ENCODE results near the gene SEC31B.

SEC31B gene

GRCh38 chr10:100537475-100537874, 17.8 kb upstream of the SEC31B start:
- peaks cover 58% of the 10 kb centered on the region for H3K36me3 Mint-ChIP-seq
- H3K4me3 Mint-ChIP-seq: no peak overlapping the region
- no peak for DNase-seq (ENCODE audit: low spot score in 2 of 2)
- no peaks in the 10 kb centered on the region for H3K9me3 Mint-ChIP-seq
- H3K27ac Mint-ChIP-seq: no peak overlapping the region
- H3K4me1 Mint-ChIP-seq: peaks cover 8% of the 10 kb centered on the region
- ATAC-seq: no peak

DNA sequence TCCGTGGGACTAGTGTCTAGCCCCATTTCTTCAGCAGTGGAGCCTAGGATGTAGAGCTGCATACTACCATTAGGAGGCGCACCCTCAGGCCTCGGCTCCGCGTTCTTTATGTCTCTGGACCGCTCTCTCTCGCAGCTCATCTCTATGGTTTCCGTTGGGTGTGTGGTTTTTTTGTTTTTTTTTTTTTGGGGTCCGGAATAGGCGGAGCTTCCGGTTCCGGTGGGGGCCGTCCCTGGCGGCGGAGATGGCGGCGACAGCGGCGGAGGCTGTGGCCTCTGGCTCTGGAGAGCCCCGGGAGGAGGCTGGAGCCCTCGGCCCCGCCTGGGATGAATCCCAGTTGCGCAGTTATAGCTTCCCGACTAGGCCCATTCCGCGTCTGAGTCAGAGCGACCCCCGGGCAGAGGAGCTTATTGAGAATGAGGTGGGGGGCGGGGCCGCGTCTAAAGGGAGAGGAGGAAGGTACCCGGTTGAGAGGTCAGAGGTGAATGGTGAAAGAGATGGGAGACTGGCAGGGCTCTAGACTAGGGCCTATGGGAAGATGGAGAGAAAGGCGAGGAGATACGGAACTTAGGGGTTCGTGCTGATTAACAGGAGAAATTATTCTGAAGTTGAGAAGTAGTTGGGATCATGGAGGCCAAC, 16.2 kb upstream of the SEC31B start, which contains the start of gene HIF1AN:
Gene HIF1AN (plus strand): TSS at position 229 of the 639 bp plus-strand sequence. CDS start 16 bp downstream, at position 245.
- Mint-ChIP-seq H3K36me3 (peaks cover 41% of the 10 kb centered on the region), H3K4me3 (no peak within 1 kb of the TSS), H3K9me3 (no peaks in the 10 kb centered on the region), H3K4me1 (peaks cover 12% of the 10 kb centered on the region), H3K27ac (no peak within 1 kb of the TSS)
- DNase-seq (ENCODE audit: low spot score in 2 of 2): peak; percentile 79 to 94
- ATAC-seq: peak; percentile 98

DNA sequence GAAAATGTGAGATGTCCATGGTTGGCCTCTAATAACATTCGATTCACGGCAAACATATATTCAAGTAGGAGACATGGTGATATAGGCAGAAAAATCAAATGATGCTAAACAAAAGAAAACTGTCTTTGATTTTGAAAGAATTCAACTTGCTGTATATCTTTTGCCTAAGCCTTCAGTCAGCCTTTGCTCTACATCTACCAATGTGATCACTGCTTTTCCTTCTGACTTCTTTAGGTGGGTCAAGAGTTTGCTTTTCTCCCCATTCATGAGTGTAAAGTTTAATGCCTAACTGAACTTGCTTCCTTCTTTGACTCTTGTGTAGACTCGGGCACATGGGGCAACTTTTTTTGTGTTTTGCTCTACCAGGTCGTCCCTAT, 15.7 kb upstream of the SEC31B start:
- no peaks in the 10 kb centered on the region for H3K9me3 Mint-ChIP-seq
- ATAC-seq: peak; percentile 19

DNA sequence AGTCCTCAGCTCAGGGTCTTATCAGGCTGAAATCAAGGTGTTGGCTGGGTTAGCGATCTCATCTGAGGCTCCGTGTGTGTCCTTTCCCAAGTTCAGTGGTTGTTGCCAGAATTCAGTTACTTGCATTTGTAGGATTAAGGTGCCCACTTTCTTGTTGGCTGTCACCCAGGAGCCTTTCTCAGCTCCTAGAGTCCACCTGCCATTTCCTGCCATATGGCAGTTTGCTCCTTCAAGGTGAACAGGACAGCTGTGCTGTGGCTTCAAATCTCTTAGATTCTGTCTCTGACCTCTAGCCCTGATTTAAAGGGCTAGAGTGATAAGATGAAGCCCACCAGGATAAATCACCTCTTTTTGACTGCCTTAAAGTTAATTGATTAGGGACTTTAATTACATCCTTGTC, 15.1 kb upstream of the SEC31B start:
- Mint-ChIP-seq H3K4me3 (no peak overlapping the region), H3K36me3 (peaks cover 37% of the 10 kb centered on the region), H3K27ac (no peak overlapping the region), H3K4me1 (peaks cover 19% of the 10 kb centered on the region), H3K9me3 (no peaks in the 10 kb centered on the region)
- DNase-seq (ENCODE audit: low spot score in 2 of 2): no peak
- ATAC-seq: no peak

More for the DNA sequence above, 15.7 kb upstream of the SEC31B start:
- peaks cover 13% of the 10 kb centered on the region for H3K4me1 Mint-ChIP-seq
- H3K27ac Mint-ChIP-seq: no peak overlapping the region
- peaks cover 37% of the 10 kb centered on the region for H3K36me3 Mint-ChIP-seq
- no peak overlapping the region for H3K4me3 Mint-ChIP-seq
- DNase-seq (ENCODE audit: low spot score in 2 of 2): no peak

DNA sequence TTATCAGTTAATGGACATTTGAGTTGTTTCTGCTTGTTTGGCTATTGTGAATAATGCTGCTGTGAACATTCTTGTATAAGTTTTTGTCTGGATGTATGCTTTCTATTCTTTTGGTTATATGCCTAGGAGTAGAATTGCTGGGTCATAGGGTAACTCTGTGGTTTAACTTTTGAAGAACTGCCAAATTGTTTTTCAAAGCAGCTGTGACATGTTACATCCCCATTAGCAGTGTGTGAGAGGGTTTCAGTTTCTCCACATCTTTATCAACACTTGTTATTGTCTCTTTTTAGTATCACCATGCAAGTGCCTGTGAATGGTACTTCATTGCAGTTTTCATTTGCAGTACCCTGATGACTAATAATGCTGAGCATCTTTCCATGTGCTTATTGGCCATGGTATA, 12.1 kb upstream of the SEC31B start:
- DNase-seq (ENCODE audit: low spot score in 2 of 2) (no peak), ATAC-seq (peak; percentile 34)
- Mint-ChIP-seq H3K4me3 (no peak overlapping the region), H3K9me3 (no peaks in the 10 kb centered on the region), H3K36me3 (peaks cover 35% of the 10 kb centered on the region), H3K27ac (peak overlapping the region; percentile 7), H3K4me1 (peaks cover 24% of the 10 kb centered on the region)

DNA sequence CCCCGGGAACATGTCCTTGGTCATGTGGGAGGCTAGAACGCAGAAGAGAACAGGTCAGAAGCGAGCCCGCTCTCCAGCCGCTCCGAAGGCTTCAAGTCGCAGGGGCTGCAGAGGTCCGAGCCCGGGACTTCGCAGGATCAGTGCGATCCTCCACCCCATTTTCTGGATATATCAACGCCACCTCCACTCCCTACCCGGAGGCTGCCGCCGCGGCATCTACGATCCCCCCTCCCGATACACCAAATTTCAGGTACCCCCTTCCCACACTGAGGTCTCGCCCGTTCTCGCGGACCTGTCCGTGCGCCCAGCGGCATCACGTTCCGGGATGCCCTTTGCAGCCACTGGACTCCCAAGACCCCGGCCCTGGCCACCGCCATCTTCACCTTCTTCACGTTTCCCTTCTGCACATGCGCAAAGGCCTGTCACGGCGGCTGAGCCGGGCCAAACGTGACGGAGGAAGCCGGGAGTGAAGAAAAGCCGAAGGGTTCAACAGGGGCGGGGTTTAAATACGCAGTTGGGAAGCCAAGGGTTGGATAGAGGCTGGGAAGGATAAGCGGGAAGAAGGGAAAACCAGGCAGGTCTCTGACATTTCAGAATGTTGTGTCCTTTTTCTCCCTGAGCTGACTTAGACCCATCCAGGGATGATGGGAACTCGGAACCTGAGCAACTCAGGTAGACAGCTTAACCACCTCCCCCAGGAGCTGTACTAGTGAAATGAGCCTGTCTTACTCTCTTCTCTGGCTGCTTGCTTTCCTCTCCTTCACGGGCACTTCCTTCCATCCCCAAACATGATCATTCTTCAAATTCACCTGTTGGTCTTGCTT, 10.0 kb upstream of the SEC31B start, which contains the start of gene NDUFB8:
Gene NDUFB8 (minus strand): TSS at position 397 of the 824 bp plus-strand sequence. CDS start 20 bp downstream, at position 377.
- peak; percentile 81 for ATAC-seq
- peak within 1 kb of the TSS; percentile 98 for H3K4me3 Mint-ChIP-seq
- H3K4me1 Mint-ChIP-seq: peaks cover 40% of the 10 kb centered on the region
- peak; percentile 77 to 94 for DNase-seq (ENCODE audit: low spot score in 2 of 2)
- H3K27ac Mint-ChIP-seq: peak within 1 kb of the TSS; percentile 99
- H3K9me3 Mint-ChIP-seq: no peaks in the 10 kb centered on the region
- peaks cover 53% of the 10 kb centered on the region for H3K36me3 Mint-ChIP-seq

GRCh38 chr10:100528921-100529474, 9.3 kb upstream of the SEC31B start:
- DNase-seq (ENCODE audit: low spot score in 2 of 2) (no peak), ATAC-seq (peak; percentile 32)
- no peaks in the 10 kb centered on the region for H3K9me3 Mint-ChIP-seq
- peaks cover 60% of the 10 kb centered on the region for H3K36me3 Mint-ChIP-seq
- peak overlapping the region; percentile 99 for H3K27ac Mint-ChIP-seq
- peaks cover 47% of the 10 kb centered on the region for H3K4me1 Mint-ChIP-seq
- H3K4me3 Mint-ChIP-seq: peak overlapping the region; percentile 98

GRCh38 chr10:100528123-100528886, 8.6 kb upstream of the SEC31B start:
- Mint-ChIP-seq H3K4me1 (peaks cover 51% of the 10 kb centered on the region), H3K36me3 (peaks cover 67% of the 10 kb centered on the region), H3K4me3 (peak overlapping the region; percentile 98), H3K9me3 (no peaks in the 10 kb centered on the region), H3K27ac (peak overlapping the region; percentile 99)
- ATAC-seq (peak; percentile 71), DNase-seq (ENCODE audit: low spot score in 2 of 2) (no peak)

DNA sequence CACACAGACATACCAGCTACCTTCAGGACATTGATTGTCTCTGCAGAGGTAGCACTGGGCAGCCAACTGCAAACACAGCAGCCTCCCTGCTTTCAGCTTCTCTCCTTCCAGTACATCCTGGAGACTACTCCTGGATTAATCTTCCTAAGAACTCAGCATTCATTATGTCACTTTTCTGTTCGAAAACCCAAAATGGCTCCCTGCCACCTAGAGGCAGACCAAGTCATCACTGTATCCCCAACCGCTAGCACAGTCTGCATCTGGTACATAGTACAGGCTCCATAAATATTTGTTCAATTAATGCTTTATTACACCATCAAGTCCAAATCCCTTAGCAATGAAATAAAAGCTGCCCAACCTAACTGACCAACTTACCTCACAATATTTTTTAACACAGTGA, 5.0 kb upstream of the SEC31B start:
- peaks cover 39% of the 10 kb centered on the region for H3K4me1 Mint-ChIP-seq
- ATAC-seq: no peak
- peaks cover 91% of the 10 kb centered on the region for H3K36me3 Mint-ChIP-seq
- H3K27ac Mint-ChIP-seq: no peak overlapping the region
- no peak for DNase-seq (ENCODE audit: low spot score in 2 of 2)
- H3K9me3 Mint-ChIP-seq: no peaks in the 10 kb centered on the region
- H3K4me3 Mint-ChIP-seq: no peak overlapping the region

DNA sequence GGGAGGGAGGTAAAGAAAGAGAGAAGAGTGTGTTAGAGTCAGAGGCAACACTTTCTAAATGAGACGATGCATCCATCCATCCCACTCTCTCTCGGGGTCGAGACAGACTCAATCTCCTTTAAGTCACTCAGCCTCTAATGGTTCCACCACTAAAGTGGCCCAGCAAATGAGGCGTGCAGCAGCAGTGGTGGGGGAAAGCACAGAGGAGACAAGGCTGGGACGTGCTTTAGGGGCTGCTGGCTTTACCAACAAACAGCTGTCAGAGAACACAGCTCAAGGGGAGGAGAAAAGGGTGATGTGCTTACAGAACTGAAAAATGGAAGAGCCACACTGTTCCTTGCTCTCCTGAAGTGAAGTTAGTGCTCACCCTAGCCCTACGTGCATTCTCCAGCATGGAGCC, 4.5 kb upstream of the SEC31B start:
- peaks cover 92% of the 10 kb centered on the region for H3K36me3 Mint-ChIP-seq
- H3K4me1 Mint-ChIP-seq: peaks cover 38% of the 10 kb centered on the region
- H3K27ac Mint-ChIP-seq: peak overlapping the region; percentile 14
- ATAC-seq (no peak), DNase-seq (ENCODE audit: low spot score in 2 of 2) (no peak)
- H3K9me3 Mint-ChIP-seq: no peaks in the 10 kb centered on the region
- H3K4me3 Mint-ChIP-seq: no peak overlapping the region

DNA sequence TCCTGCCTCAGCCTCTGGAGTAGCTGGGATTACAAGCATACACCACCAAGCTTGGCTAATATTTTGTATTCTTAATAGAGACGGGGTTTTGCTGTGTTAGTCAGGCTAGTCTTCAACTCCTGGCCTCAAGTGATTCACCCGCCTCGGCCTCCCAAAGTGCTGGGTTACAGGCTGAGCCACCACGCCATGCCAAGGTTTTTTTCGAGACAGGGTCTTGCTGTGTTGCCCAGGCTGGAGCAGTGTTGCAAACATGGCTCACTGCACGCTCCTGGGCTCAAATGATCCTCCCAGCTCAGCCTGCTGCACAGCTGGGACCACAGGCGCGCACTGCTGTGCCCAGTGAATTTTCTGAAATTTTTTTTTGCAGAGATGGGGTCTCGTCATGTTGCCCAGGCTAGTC, 3.3 kb upstream of the SEC31B start:
- H3K27ac Mint-ChIP-seq: no peak overlapping the region
- DNase-seq (ENCODE audit: low spot score in 2 of 2) (no peak), ATAC-seq (no peak)
- H3K4me1 Mint-ChIP-seq: peaks cover 43% of the 10 kb centered on the region
- H3K9me3 Mint-ChIP-seq: no peaks in the 10 kb centered on the region
- H3K4me3 Mint-ChIP-seq: no peak overlapping the region
- peaks cover 89% of the 10 kb centered on the region for H3K36me3 Mint-ChIP-seq

DNA sequence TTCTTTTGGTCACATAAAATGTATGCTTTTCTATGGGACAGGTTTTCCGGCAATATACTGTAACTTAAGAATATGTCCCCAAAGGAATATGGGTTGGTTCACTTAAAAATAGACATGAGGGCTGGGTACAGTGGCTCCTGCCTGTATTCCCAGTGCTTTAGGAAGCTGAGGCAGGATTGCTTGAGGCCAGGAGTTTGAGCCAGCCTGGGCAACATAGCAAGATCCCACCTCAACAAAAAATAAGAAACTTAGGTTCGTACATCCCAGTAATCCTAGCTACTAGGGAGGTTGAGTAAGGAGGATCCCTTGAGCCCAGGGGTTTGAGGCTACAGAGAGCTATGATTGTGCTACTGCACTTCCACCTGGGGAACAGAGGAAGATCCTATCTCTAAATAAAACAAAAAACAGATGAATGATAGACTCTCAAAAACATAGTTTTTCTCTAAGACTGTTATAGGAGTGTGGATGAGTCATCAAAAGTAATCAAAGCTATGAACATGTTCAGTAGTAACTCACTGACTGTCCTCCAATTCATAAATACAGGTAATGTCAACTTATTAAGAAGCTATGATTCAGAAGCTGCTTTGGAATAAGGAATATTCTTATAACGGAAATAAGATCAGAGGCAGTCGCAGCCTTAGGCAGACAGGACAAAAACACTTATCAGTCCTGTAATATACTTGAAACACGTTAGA, 2.6 kb upstream of the SEC31B start:
- Mint-ChIP-seq H3K27ac (peak overlapping the region; percentile 58), H3K4me1 (peaks cover 47% of the 10 kb centered on the region)
- DNase-seq (ENCODE audit: low spot score in 2 of 2): no peak

DNA sequence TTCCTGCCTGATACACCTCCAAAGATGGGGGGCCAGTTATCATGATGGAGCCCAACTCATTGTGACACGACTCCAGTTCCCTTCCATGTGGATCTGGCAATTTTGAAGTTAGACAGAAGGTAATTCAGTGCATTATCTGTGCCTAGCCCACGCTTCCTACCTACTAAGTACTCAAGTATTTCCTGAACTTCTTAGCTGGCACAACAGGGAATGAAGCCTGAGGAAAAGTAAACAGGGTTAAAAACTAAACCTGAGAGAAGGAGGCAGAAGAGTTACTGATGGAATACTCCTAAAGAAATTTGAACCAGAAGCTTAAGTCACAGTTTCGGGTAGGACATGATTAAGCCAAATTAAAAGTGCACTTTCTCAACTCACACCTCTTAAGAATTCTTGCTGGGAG, 1.1 kb upstream of the SEC31B start:
- no peak for DNase-seq (ENCODE audit: low spot score in 2 of 2)
- no peak overlapping the region for H3K27ac Mint-ChIP-seq
- H3K4me1 Mint-ChIP-seq: peaks cover 35% of the 10 kb centered on the region
- H3K36me3 Mint-ChIP-seq: peaks cover 89% of the 10 kb centered on the region
- ATAC-seq: no peak
- H3K4me3 Mint-ChIP-seq: no peak overlapping the region
- H3K9me3 Mint-ChIP-seq: no peaks in the 10 kb centered on the region

More for the DNA sequence above, 2.6 kb upstream of the SEC31B start:
- Mint-ChIP-seq H3K36me3 (peaks cover 89% of the 10 kb centered on the region), H3K9me3 (no peaks in the 10 kb centered on the region), H3K4me3 (no peak overlapping the region)
- no peak for ATAC-seq

DNA sequence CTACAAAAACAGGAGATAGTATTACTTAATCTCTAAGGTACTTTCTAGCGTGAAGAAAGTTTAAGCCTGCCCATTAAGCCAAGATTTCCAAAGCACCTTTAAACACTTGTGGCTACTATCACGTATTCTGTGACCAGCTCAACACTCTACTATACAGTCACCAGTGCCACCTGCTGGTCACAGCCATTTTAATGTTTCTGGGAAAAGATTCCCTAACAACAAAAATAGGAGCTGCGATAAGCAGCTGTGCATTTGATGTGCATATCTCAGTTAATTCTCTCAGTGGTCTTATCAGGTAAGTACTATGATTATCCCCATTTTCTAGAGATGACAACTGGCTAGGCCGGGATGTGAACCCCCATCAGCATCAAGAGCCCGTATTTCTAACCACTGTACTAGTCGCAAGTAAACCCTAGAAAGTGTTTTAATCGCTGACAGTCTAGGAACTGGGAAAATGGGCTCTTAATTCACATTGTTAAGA, 860 bp downstream of the SEC31B start:
- Mint-ChIP-seq H3K27ac (no peak overlapping the region), H3K9me3 (no peaks in the 10 kb centered on the region)
- ATAC-seq: peak; percentile 77

More for the DNA sequence above, 860 bp downstream of the SEC31B start:
- peak; percentile 52 to 74 for DNase-seq (ENCODE audit: low spot score in 2 of 2)
- Mint-ChIP-seq H3K4me1 (peaks cover 20% of the 10 kb centered on the region), H3K4me3 (no peak overlapping the region), H3K36me3 (peaks cover 74% of the 10 kb centered on the region)

Measured in stimulated activated effector memory CD8-positive, alpha-beta T cell treated with anti-CD3 and anti-CD28 coated beads, Interleukin-12 subunit alpha, Interleukin-12 subunit beta, amount 100 ng/mL, for 72 hours (primary cell).